Skeletal muscle satellite cell (primary cell): ENCODE data around the gene ATP8A2.

ENCODE experiments used
- H3K27me3 ChIP-seq: 2 replicates; pipeline ENCODE4 v1.7.0; 2013; ENCODE audit warnings: low read length; ENCODE audit not compliant: control insufficient read depth, insufficient read depth
- H3K36me3 ChIP-seq: 2 replicates; pipeline ENCODE4 v1.7.0; 2013; ENCODE audit warnings: mild to moderate bottlenecking, control low read depth, low read length; ENCODE audit not compliant: insufficient read depth
- H3K4me1 ChIP-seq: 2 replicates; pipeline ENCODE4 v1.7.0; 2013; ENCODE audit warnings: low read length; ENCODE audit not compliant: control insufficient read depth, insufficient read depth
- H3K4me2 ChIP-seq: 2 replicates; pipeline ENCODE4 v1.7.0; 2013; ENCODE audit warnings: mild to moderate bottlenecking, low read length
- H3K4me3 ChIP-seq: 2 replicates; pipeline ENCODE4 v1.7.0; 2013; ENCODE audit warnings: low read length
- H3K9ac ChIP-seq: 2 replicates; pipeline ENCODE4 v1.7.0; 2013; ENCODE audit warnings: mild to moderate bottlenecking, low read depth, low read length, moderate library complexity
- H3K9me3 ChIP-seq: replicated peaks from 2 replicates; pipeline ENCODE4 v1.7.0; 2013; ENCODE audit warnings: mild to moderate bottlenecking, control low read depth, low read length

ATP8A2 gene

GRCh38 chr13:26047040-26047439, 675.3 kb downstream of the ATP8A2 start:
- no peaks in the 10 kb centered on the region for H3K4me1 ChIP-seq
- H3K9ac ChIP-seq: no peak overlapping the region
- H3K9me3 ChIP-seq: no peaks in the 10 kb centered on the region
- no peak overlapping the region for H3K4me2 ChIP-seq
- no peak overlapping the region for H3K4me3 ChIP-seq
- peaks cover 22% of the 10 kb centered on the region for H3K27me3 ChIP-seq
- peaks cover 3% of the 10 kb centered on the region for H3K36me3 ChIP-seq

- H3K4me3 ChIP-seq: peak overlapping the region; percentile 78
Measured at GRCh38 chr13:26048741-26049140, 677.0 kb downstream of the ATP8A2 start.

GRCh38 chr13:26050568-26051230, 678.9 kb downstream of the ATP8A2 start:
- H3K9ac ChIP-seq: peak overlapping the region; percentile 79
- H3K36me3 ChIP-seq: peaks cover 3% of the 10 kb centered on the region
- H3K4me3 ChIP-seq: peak overlapping the region; percentile 78
- H3K4me1 ChIP-seq: no peaks in the 10 kb centered on the region
- H3K4me2 ChIP-seq: peak overlapping the region; percentile 78
- peaks cover 44% of the 10 kb centered on the region for H3K27me3 ChIP-seq
- no peaks in the 10 kb centered on the region for H3K9me3 ChIP-seq

More at GRCh38 chr13:26048741-26049140, 677.0 kb downstream of the ATP8A2 start:
- no peaks in the 10 kb centered on the region for H3K9me3 ChIP-seq
- no peaks in the 10 kb centered on the region for H3K4me1 ChIP-seq
- peak overlapping the region; percentile 78 for H3K4me2 ChIP-seq
- H3K9ac ChIP-seq: peak overlapping the region; percentile 79
- peaks cover 3% of the 10 kb centered on the region for H3K36me3 ChIP-seq
- peaks cover 39% of the 10 kb centered on the region for H3K27me3 ChIP-seq

GRCh38 chr13:26051231-26051656, 679.5 kb downstream of the ATP8A2 start:
- H3K36me3 ChIP-seq: peaks cover 3% of the 10 kb centered on the region
- H3K27me3 ChIP-seq: peaks cover 45% of the 10 kb centered on the region
- H3K4me2 ChIP-seq: peak overlapping the region; percentile 78
- H3K9ac ChIP-seq: peak overlapping the region; percentile 79
- H3K9me3 ChIP-seq: no peaks in the 10 kb centered on the region
- H3K4me1 ChIP-seq: no peaks in the 10 kb centered on the region
- peak overlapping the region; percentile 78 for H3K4me3 ChIP-seq

- Histone ChIP-seq H3K4me1 (no peaks in the 10 kb centered on the region), H3K4me3 (peak within 1 kb of the TSS; percentile 78), H3K27me3 (peaks cover 45% of the 10 kb centered on the region), H3K9me3 (no peaks in the 10 kb centered on the region), H3K36me3 (peaks cover 3% of the 10 kb centered on the region), H3K4me2 (peak within 1 kb of the TSS; percentile 78), H3K9ac (peak within 1 kb of the TSS; percentile 79)
Measured at GRCh38 chr13:26051657-26052311, 680.0 kb downstream of the ATP8A2 start, which contains the start of gene SHISA2. TSS of gene SHISA2 (minus strand) at chr13:26052016. CDS start at chr13:26050975, 1,041 bp downstream.

GRCh38 chr13:26052337-26052736, 680.6 kb downstream of the ATP8A2 start:
- Histone ChIP-seq H3K4me2 (peak overlapping the region; percentile 78), H3K27me3 (peaks cover 45% of the 10 kb centered on the region), H3K9me3 (no peaks in the 10 kb centered on the region), H3K9ac (peak overlapping the region; percentile 79), H3K4me1 (no peaks in the 10 kb centered on the region), H3K36me3 (peaks cover 3% of the 10 kb centered on the region), H3K4me3 (peak overlapping the region; percentile 78)

- Histone ChIP-seq H3K4me1 (no peaks in the 10 kb centered on the region), H3K4me3 (no peak overlapping the region), H3K27me3 (peaks cover 43% of the 10 kb centered on the region), H3K9ac (no peak overlapping the region), H3K9me3 (no peaks in the 10 kb centered on the region), H3K36me3 (no peaks in the 10 kb centered on the region), H3K4me2 (no peak overlapping the region)
Measured at GRCh38 chr13:26053418-26053980, 681.7 kb downstream of the ATP8A2 start.

GRCh38 chr13:26054896-26055295, 683.1 kb downstream of the ATP8A2 start:
- H3K27me3 ChIP-seq: peaks cover 34% of the 10 kb centered on the region
- no peaks in the 10 kb centered on the region for H3K9me3 ChIP-seq
- no peak overlapping the region for H3K9ac ChIP-seq
- no peaks in the 10 kb centered on the region for H3K36me3 ChIP-seq
- no peaks in the 10 kb centered on the region for H3K4me1 ChIP-seq
- H3K4me3 ChIP-seq: no peak overlapping the region
- H3K4me2 ChIP-seq: no peak overlapping the region

- H3K9me3 ChIP-seq: no peaks in the 10 kb centered on the region
- peaks cover 12% of the 10 kb centered on the region for H3K4me1 ChIP-seq
- peaks cover 8% of the 10 kb centered on the region for H3K27me3 ChIP-seq
- H3K4me2 ChIP-seq: no peak overlapping the region
- no peak overlapping the region for H3K9ac ChIP-seq
- H3K4me3 ChIP-seq: no peak overlapping the region
- no peaks in the 10 kb centered on the region for H3K36me3 ChIP-seq
Measured at GRCh38 chr13:26058704-26059103, 686.9 kb downstream of the ATP8A2 start.

- H3K4me2 ChIP-seq: no peak overlapping the region
- H3K4me1 ChIP-seq: peaks cover 12% of the 10 kb centered on the region
- no peaks in the 10 kb centered on the region for H3K9me3 ChIP-seq
- H3K9ac ChIP-seq: no peak overlapping the region
- H3K4me3 ChIP-seq: no peak overlapping the region
- no peaks in the 10 kb centered on the region for H3K36me3 ChIP-seq
- peaks cover 7% of the 10 kb centered on the region for H3K27me3 ChIP-seq
Measured at GRCh38 chr13:26060357-26060756, 688.6 kb downstream of the ATP8A2 start.

GRCh38 chr13:26061256-26061655, 689.5 kb downstream of the ATP8A2 start:
- Histone ChIP-seq H3K27me3 (peaks cover 2% of the 10 kb centered on the region), H3K9me3 (no peaks in the 10 kb centered on the region), H3K4me3 (no peak overlapping the region)

More at GRCh38 chr13:26061256-26061655, 689.5 kb downstream of the ATP8A2 start:
- peaks cover 12% of the 10 kb centered on the region for H3K4me1 ChIP-seq
- H3K9ac ChIP-seq: no peak overlapping the region
- H3K36me3 ChIP-seq: no peaks in the 10 kb centered on the region
- H3K4me2 ChIP-seq: no peak overlapping the region
